NCI-H748 (cell line): Measurements from ENCODE around the gene SEMA3F.
A peak's percentile ranks its signal among the peaks of the same experiment; 100 is the strongest.
"Not testable (repeated sequence)": the region's sequence is repeated elsewhere in the genome, so short reads cannot be mapped to it uniquely, and the experiment has no call there.

ENCODE experiments used
- DNase-seq: peaks from one replicate; lab custom pipeline; 2025; ENCODE audit not compliant: unreplicated experiment; lab: John Stamatoyannopoulos, UW

The SEMA3F gene

DNA sequence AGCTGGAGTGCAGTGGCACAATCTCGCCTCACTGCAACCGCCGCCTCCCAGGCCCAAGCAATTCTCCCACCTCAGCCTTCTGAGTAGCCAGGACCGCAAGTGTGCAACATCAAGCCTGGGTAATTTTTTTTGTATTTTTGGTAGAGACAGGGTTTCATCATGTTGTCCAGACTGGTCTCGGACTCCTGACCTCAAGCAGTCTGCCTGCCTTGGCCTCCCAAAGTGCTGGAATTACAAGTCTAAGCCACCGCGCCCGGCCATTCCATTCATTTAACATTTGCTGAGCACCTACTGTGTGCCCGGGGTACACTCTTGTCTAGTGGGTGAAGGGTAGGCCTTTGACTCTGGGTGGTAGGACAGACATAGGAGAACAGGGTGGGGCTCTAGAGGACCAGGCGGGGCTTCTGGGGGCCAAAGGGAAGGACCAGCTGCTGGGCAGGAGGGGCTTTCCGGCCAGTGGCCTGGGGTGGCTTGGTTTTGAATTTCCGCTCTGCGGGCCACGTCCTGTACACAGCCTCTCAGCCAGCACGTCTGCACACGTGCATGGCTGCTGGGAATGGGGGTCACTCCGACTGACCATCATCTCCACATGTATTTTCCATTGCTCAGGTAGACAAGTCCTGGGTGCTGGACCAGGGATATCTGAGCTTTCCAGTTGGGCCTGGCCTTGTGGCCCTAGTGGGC is 52.4 kb downstream of the SEMA3F start:
- no peak for DNase-seq

DNA sequence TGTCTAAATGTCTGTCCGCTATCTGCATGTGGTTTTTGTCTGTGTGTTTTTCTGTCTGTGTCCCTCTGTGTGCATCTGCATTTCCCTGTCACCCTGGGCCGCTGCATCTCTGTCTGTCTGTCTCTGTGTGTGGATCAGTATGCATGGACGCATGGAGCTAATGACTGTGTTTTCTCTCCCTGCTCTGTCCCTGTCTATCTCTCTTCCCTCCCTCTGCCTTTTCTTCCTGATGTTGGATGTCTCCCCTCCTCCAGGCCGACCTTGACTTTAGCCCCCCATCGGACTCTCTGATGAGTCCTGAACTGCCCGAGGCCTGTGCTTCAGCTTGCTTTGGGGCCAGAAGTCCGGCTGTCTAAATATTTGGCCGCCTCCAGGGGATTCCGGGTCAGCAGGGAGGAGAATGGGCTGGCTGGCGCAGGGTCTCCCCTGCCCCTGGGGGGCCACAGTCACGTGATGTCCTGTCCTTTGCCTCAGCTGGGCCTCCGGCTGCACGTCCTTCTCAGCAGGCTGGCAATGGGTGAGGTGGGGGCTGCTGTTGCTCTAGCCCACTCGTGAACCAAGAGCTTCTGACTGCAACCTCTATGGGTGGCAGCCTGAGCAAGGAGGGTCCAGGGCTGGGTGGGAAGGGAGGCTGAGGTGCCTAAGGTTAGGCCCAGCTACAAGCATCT is 53.7 kb downstream of the SEMA3F start:
- DNase-seq: no peak

DNA sequence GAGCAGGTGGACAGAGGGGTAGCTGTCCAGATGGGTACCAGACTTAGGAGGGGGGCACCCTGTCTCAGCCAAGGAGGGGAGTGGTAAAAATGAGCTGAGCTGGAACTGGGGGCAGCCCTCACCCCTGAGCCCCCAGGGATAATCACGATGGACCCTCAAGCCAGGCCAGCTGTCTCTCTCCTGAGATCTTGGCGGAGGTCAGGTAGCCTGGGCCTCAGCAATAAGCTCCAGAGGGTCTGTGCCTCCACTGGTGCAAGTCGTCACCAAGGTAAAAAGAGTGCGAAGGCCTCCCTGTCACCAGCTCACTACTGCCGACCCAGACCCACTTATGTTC is 55.0 kb downstream of the SEMA3F start:
- no peak for DNase-seq

DNA sequence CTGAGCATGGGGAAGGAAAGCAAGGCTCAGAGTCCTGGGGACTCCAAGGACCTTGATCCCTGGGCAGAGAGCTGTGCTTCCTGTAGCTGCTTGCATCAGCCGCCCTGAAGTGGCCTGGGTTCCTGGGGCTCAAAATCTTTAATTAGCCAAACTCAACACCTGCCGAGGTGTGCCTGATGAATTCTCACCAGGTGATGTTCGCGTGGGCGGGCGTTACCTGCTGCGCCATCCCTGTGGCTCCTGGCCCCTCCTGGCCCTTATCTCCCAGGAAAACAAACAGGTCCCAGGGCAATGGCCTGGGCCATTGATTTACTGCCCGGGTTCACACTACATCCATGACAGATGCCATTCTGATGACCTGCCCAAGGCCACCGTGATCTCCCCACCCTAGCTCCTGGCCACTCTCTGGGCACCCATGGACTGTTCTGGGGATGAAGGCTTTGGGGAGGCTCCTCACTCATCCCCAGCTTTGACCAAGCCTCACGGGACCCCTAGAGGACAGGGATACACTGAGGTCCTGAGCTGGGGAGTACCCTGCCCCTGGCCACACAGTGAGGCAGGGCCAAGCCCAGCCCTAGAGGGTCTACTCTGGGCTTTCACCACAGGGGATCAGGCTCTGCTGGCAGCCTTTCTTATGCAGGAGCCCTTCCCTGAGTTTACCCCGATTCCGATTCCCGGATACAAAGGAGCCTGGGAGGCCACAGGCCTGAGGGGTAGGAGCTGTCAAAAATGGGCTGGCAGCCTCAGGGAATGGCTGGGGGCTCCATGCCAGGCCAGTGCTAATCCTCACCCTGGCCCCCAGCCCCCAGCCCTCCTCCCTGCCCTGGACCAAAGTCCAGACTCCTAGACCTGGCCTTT is 55.6 kb downstream of the SEMA3F start:
- DNase-seq: no peak

DNA sequence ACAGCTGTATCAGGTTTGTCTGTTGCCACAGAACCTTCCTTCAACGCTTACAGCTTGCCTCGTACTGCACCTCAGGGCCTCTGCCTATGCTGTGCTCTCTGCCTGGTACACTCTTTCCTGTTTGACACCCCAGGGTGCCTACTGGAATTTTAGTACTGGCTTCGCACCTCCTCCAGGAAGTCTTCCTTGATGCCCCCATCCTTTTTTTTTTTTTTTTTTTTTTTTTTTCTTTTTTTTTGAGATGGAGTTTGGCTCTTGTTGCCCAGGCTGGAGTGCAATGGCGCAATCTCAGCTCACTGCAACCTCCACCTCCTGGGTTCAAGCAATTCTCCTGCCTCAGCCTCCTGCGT is 56.2 kb downstream of the SEMA3F start:
- not testable (repeated sequence) for DNase-seq

DNA sequence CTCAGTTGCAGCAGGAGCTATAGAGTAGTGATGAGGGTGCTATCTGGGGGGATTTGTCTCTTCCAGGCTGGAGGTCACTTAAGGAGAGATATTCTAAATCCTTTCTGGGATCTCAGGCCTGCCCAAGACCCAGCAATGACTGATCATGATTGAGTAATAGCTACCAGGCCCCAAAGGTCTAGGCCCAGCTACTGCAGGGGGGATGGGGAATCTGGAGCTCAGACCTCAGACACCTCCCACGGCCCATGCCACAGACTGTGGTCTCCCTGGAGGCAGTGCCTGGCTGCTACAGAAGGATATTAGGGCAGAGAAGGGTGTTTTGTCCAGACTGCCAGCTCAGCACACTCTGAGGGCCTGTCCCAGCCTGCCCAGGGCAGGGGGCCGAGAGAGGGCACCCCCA is 56.8 kb downstream of the SEMA3F start:
- DNase-seq: no peak

DNA sequence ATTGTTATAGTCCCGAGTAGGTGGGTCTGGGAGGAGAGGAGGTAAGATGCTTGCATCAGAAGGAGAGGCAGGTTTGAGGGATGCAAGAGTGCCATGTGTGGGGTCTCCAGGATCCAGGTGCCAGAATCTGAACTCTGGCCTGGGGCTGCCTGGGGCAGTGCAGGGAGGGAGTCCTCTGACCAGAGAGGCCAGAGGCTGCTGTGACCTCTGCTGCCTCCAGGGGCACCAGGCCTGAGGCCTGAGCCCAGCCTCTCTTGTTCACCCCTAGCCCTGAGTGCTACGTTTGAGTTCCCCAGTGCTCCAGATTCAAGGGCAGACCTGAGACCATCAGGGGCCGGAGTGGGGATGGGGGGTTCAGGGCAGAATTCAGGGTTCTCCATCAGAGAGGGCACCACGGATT is 57.4 kb downstream of the SEMA3F start:
- DNase-seq: no peak

DNA sequence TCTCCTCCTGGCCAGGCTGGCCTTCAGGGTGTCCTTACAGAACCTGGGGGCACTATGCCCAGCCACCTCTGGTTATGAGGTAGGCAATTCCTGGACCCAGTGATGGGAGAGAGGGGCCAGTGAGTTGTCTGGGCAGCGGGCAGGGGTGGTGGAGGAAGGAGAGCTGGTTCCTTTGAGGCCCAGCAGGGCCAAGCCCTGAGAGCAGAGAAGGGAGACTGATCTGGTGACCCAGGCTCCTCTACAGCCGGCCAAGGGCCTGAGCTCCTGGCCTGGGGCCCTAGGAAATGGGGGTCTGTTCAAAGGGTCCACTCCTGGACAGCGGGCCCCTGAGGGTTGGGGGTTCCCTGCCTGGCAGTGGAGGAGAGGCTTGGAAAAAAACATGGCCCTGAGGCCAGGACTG is 57.8 kb downstream of the SEMA3F start:
- DNase-seq: no peak

DNA sequence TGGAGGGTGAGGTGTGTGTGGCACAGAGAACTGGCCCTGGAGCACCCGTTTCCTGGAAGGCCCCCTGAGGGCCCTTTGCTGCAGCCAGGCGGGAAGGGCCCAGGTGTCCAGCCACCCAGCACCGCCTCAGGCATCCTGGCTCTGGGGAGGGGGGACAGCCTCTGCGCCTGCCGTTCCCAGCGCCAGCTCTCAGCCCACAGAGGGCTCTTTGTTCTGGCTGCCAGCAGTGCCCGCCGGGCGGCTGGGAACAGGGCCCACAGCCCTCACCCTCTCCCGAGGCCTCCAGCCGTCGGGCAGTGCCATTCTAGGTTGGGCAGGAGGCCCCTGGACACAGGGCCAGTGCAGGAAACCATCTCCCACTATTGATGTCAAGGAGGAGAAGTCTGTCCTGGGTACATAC is 58.2 kb downstream of the SEMA3F start:
- no peak for DNase-seq

DNA sequence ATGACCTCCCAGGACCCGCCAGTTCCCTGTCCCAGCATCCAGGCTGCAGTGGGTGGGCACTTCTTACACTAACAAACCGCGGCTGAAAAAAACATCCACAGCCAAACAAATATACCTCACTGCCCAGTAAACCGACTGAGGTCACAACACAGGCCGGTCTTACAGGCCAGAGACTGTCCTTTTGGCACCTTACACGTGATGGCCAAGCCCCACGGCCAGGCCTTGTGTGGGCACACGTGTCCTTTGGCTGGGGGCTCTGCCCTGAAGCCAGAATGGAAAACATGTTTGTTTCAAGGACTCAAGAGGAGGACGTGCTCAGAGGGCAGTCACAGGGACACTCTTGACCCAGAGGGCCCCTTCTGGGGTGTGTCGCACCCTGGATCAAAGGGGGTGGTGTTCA is 59.7 kb downstream of the SEMA3F start:
- no peak for DNase-seq

DNA sequence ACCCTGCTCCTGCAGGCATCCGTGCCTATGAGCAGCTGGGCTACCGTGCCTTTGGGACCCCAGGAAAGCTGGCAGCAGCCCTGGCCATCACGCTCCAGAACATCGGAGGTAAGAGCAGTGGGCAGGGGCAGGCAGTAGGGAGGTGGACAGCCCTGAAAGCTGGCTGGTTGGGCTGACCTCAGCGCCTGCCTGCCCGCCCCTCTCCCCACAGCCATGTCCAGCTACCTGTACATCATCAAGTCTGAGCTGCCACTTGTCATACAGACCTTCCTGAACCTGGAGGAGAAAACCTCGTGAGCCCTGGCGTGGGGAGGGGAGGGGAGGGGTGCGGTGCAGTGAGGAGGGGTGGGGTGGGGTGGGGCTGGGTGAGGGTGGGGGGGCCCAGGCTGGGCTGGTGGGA is 60.4 kb downstream of the SEMA3F start:
- no peak for DNase-seq

DNA sequence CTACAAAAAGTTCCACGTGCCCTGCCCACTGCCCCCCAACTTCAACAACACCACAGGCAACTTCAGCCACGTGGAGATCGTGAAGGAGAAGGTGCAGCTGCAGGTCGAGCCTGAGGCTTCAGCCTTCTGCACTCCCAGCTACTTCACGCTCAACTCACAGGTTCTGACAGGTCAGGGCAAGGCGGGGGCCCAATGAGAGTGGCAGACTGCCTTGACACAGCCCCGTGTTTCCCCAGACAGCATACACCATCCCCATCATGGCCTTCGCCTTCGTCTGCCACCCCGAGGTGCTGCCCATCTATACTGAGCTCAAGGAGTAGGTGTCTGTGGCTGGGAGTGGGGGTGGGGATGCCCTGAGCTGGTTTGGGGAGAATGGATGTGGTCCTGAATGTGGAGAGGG is 62.6 kb downstream of the SEMA3F start:
- no peak for DNase-seq

DNA sequence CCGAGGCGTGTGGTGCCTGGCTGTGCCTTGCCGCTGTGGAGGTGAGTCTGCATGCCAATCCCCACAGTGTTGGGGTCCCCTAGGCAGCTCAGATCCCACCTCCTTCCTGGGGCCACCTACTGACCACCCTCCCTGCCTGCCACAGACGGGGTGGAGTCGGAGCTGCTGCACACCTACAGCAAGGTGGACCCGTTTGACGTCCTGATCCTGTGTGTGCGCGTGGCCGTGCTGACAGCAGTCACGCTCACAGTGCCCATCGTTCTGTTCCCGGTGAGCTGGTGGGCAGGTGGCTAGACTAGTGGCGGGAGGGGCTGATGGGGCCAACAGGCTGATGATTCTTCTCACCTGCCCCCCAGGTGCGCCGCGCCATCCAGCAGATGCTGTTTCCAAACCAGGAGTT is 63.3 kb downstream of the SEMA3F start:
- no peak for DNase-seq

DNA sequence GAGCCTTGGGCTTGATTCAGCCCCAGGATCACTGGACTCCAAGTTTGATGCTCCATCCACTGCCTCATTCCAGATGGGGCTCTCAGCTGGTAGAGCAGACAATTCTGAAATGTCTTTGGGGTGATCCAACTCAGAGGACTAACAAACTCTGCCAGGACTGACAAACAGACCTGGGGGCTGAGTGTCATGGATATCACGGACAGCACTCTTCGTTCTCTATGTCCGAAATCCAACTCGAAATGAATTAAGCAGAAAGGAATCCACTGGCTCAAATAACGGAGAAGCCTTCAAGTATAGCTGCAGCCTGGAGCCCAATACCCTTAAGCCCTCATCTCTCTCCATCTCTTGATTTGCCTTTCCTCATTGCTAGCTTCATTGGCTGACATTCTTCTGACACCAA is 64.2 kb downstream of the SEMA3F start:
- no peak for DNase-seq

DNA sequence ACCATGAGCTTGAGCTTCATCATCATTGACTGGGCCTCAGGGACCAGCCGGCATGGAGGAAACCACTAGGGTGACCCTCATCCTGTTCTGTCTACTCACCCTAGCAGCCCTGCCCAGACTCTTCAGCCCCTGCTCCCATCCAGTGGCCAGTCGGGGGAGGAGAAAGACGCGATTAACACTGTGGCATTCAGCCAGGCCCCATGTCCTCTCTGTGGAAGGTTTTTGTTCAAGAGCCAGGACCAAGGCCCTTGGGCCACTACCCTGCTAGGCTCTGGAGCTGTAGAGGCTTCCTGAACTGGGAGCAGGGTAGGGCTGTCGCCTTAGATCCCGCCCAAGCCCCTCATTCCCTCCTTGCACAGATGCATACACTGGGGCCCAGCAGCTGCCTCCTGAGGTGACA is 65.0 kb downstream of the SEMA3F start:
- no peak for DNase-seq

DNA sequence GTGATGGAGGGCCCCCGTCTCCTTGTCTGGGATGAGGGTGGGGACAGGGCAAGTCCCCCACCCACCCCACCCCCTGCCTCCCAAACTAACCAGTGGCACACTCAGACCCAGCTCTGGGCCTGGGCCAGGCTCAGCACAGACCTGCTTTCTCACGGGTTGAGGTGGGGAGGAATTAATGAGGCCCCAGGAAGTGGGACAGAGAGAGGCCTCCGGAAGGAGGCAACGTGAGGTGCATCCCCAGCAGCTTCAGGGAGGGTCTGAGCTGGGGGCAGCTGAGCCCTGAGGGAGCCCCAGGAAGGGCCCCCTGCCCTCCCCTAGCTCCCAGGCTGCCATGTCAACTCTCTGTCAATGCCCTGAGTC is 65.9 kb downstream of the SEMA3F start:
- DNase-seq: no peak

DNA sequence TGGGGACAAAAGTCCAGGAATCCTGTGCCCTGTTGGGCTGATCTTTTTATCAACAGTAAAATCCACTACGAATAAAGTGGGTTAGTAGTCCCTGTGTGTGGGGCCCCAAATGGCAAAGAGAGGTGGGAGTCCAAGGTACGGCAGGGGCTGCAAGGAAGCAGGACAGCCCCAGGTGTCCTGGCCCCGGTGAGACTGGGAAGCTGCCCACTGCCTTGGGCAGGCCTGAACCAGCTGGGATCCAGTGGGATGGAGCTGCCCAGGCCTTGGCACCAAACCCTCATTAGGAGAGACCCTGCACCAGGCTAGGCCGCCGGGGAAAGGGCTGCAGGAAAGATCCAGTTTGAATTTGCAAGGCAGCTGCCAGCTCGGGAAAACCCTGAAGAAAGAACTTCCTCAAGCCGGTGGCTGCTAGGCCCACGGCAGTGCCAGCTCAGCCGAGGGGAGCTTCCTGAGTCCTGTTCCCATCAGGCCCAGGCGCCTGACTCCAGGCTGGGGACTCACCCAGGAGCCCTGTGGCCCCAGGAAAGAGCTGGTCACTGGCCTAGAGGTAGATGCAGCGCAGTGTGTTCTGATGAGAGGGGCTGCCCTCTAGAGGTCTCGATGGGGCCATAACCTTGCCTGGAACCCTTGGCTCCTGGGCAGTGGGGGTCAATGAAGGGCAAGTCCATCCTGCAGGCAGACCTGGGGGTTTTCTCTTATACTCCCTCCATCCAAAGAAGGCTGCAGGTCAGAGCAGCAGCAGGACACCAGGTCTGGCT is 66.5 kb downstream of the SEMA3F start:
- no peak for DNase-seq

DNA sequence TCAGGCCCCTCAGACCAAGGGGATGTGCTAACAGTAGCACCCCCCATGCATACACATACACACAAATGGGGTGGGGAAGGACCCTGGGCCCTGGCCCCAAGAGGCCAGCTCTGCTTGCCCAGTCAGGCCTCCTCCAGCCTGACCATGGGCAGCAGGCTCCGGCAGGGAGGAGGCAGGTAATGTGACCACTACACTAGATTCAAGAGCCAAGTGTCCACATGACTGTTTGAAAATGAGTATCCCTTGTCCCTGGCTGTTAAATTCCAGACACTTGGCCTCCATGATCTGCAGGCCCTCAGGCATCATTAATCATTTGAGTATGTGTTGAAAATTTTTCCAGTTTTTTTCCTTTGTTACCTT is 67.0 kb downstream of the SEMA3F start:
- DNase-seq: no peak

DNA sequence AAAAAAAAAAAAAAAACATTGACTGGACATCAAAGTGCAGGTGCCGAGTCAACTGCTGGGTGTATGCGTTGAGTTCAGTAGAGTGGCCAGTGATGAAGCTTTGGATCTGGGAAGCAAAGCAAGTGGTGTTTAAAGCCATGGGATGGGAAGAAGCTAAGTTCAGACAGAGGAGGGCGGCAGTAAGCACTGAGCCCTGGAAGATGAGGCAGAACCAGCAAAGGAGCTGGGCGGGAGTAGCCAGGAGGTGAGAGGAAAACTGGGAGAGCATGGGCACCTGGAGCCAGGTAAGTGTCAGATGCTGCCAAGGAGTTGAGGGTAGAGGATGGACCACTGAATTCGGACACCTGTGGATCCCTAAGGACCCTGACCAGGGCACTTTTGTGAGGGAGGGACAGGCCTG is 69.5 kb downstream of the SEMA3F start:
- no peak for DNase-seq

DNA sequence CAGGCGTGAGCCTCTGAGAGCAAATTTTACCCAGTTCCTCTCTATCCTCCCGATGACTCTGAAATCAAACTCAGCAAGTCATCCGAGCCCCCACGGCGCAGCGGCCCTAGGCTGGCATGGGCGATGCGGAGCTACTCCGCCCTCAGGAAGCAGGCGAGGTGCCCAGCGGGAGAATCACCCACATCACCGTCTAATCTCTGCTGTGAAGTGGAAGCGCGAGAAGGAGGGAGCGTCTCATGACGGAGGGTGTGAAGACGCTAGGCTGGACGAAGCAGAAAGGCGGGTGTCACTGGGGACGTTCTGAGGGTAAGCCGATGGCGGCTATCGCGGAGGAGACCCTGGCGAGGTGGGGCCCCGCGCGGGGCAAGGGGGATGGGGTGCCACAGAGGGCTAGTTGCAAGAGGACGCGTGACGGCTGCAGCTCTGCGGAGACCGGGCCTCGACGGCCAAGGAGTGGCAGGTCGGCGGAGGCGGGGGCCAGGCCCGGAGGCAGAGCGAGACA is 71.8 kb downstream of the SEMA3F start:
- DNase-seq: peak; percentile 74

DNA sequence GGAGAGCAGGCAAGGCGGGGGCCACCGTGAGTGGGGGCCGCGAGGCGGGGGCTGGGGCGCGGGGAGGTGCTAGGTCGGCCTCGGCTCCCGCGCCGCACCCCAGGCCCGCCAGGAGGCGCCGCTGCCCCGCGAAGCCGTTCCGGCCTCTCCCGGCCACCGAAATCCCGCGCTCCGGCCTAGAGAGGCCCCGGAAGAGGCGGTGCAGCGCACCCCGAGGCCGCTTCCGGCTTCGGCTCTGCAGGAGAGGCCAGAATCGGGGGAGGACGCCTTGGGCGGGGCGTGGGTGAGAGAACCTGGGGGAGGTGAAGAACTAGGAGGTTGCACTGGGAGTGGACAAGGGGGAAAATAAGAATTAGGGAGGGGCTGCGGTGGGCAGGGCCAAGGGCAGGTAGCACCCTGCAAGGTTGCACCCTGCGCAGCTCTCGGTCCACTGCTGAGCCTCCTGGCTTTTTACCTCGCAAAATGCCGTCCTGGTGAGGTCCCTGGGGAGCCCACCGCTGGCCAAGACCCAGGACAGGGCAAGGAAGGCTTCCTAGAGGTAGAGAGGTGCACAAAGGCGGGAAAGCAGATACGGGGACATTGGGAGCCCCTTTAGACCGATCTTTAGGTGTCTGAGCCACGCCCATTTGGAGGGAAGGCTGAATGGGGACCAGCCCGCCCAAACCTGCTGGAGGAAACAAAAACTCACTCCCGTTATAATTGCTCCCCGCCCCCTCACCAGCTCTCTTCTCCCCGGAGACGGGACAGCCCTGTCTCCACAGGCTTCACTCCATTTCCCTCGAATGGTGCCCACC is 72.5 kb downstream of the SEMA3F start:
- peak; percentile 96 for DNase-seq
